Measurements from ENCODE around the gene SLA2. TPM values are rescaled to one million over a fixed set of nuclear protein-coding genes. Genes with fewer than 3 reads are reported as not detected.

SLA2 gene
- total RNA-seq, 2 experiments from 2014 or later, result 44.1 TPM

GRCh38 chr20:36670665-36671357, 24.8 kb upstream of the SLA2 start:
- DNase-seq, result no peak
- CTCF ChIA-PET, result no interaction called here
- Mint-ChIP-seq H3K9me3 (no peaks in the 10 kb centered on the region), H3K4me3 (no peak overlapping the region), H3K36me3 (ENCODE audit: low read depth) (no peaks in the 10 kb centered on the region), H3K4me1 (ENCODE audit: low read depth) (no peaks in the 10 kb centered on the region), H3K27me3 (ENCODE audit: low read depth) (no peaks in the 10 kb centered on the region), H3K27ac (no peak overlapping the region)
- intact Hi-C loops (cut with micrococcal nuclease), result no loop called here

- CTCF ChIA-PET, result interaction anchor here (0.6 to 1.6 kb wide), 10 partner anchors 57 to 529 kb away, joined by 3 to 5 read pairs (median 3); no protein-coding TSS in a partner anchor
- H3K4me3 Mint-ChIP-seq, result no peak overlapping the region
- intact Hi-C loops (cut with micrococcal nuclease), result no loop called here
- no peaks in the 10 kb centered on the region for H3K27me3 Mint-ChIP-seq (ENCODE audit: low read depth)
- DNase-seq, result no peak
- no peaks in the 10 kb centered on the region for H3K4me1 Mint-ChIP-seq (ENCODE audit: low read depth)
- H3K9me3 Mint-ChIP-seq, result no peaks in the 10 kb centered on the region
- H3K27ac Mint-ChIP-seq, result no peak overlapping the region
- H3K36me3 Mint-ChIP-seq (ENCODE audit: low read depth), result no peaks in the 10 kb centered on the region
These were observed 20.3 kb upstream of the SLA2 start for GRCh38 chr20:36666181-36666740.

GRCh38 chr20:36663031-36663430, 17.0 kb upstream of the SLA2 start:
- H3K4me1 Mint-ChIP-seq (ENCODE audit: low read depth), result peaks cover 11% of the 10 kb centered on the region
- no peaks in the 10 kb centered on the region for H3K27me3 Mint-ChIP-seq (ENCODE audit: low read depth)
- DNase-seq, result no peak
- no peaks in the 10 kb centered on the region for H3K9me3 Mint-ChIP-seq
- intact Hi-C loops (cut with micrococcal nuclease), result no loop called here
- no peak overlapping the region for H3K27ac Mint-ChIP-seq
- CTCF ChIA-PET, result no interaction called here
- no peaks in the 10 kb centered on the region for H3K36me3 Mint-ChIP-seq (ENCODE audit: low read depth)
- H3K4me3 Mint-ChIP-seq, result no peak overlapping the region

GRCh38 chr20:36658300-36658699, 12.3 kb upstream of the SLA2 start:
- CTCF ChIA-PET, result interaction anchor here (0.6 to 1.4 kb wide), 4 partner anchors 116 to 449 kb away, joined by 3 to 6 read pairs (median 4); partner anchors contain the start of gene DSN1
- H3K4me3 Mint-ChIP-seq, result no peak overlapping the region
- H3K36me3 Mint-ChIP-seq (ENCODE audit: low read depth), result peaks cover 8% of the 10 kb centered on the region
- no peak overlapping the region for H3K27ac Mint-ChIP-seq
- peaks cover 15% of the 10 kb centered on the region for H3K4me1 Mint-ChIP-seq (ENCODE audit: low read depth)
- peak; percentile 27 for DNase-seq
- H3K9me3 Mint-ChIP-seq, result no peaks in the 10 kb centered on the region
- no peaks in the 10 kb centered on the region for H3K27me3 Mint-ChIP-seq (ENCODE audit: low read depth)
- intact Hi-C loops (cut with micrococcal nuclease), result no loop called here

- no peaks in the 10 kb centered on the region for H3K9me3 Mint-ChIP-seq
- no peak for DNase-seq
These were observed 10.7 kb upstream of the SLA2 start for GRCh38 chr20:36656733-36657132.

GRCh38 chr20:36655004-36655403, 9.0 kb upstream of the SLA2 start:
- Mint-ChIP-seq H3K27me3 (ENCODE audit: low read depth) (no peaks in the 10 kb centered on the region), H3K4me3 (no peak overlapping the region), H3K4me1 (ENCODE audit: low read depth) (peaks cover 15% of the 10 kb centered on the region), H3K36me3 (ENCODE audit: low read depth) (peaks cover 11% of the 10 kb centered on the region), H3K27ac (no peak overlapping the region), H3K9me3 (no peaks in the 10 kb centered on the region)
- CTCF ChIA-PET, result interaction anchor here (0.9 to 1.6 kb wide), 2 partner anchors 119 to 232 kb away, joined by 3 to 4 read pairs; partner anchors contain the start of gene DSN1
- intact Hi-C loops (cut with micrococcal nuclease), result no loop called here
- no peak for DNase-seq

More at GRCh38 chr20:36656733-36657132, 10.7 kb upstream of the SLA2 start:
- intact Hi-C loops (cut with micrococcal nuclease), result no loop called here
- Mint-ChIP-seq H3K27me3 (ENCODE audit: low read depth) (no peaks in the 10 kb centered on the region), H3K27ac (no peak overlapping the region), H3K4me1 (ENCODE audit: low read depth) (peaks cover 15% of the 10 kb centered on the region), H3K36me3 (ENCODE audit: low read depth) (peaks cover 11% of the 10 kb centered on the region), H3K4me3 (no peak overlapping the region)
- CTCF ChIA-PET, result interaction anchor here (1.2 kb wide), 1 partner anchor 10 kb away, joined by 5 read pairs; no protein-coding TSS in a partner anchor

- peaks cover 15% of the 10 kb centered on the region for H3K4me1 Mint-ChIP-seq (ENCODE audit: low read depth)
- no peak overlapping the region for H3K4me3 Mint-ChIP-seq
- H3K9me3 Mint-ChIP-seq, result no peaks in the 10 kb centered on the region
- intact Hi-C loops (cut with micrococcal nuclease), result no loop called here
- CTCF ChIA-PET, result interaction anchor here (1.6 kb wide), 1 partner anchor 232 kb away, joined by 4 read pairs; no protein-coding TSS in a partner anchor
- no peak overlapping the region for H3K27ac Mint-ChIP-seq
- H3K27me3 Mint-ChIP-seq (ENCODE audit: low read depth), result no peaks in the 10 kb centered on the region
- no peak for DNase-seq
- H3K36me3 Mint-ChIP-seq (ENCODE audit: low read depth), result peaks cover 11% of the 10 kb centered on the region
These were observed 8.5 kb upstream of the SLA2 start for GRCh38 chr20:36654506-36654905.

- intact Hi-C loops (cut with micrococcal nuclease), result no loop called here
- Mint-ChIP-seq H3K36me3 (ENCODE audit: low read depth) (peaks cover 11% of the 10 kb centered on the region), H3K9me3 (no peaks in the 10 kb centered on the region), H3K27ac (no peak overlapping the region), H3K4me1 (ENCODE audit: low read depth) (peaks cover 8% of the 10 kb centered on the region), H3K4me3 (no peak overlapping the region), H3K27me3 (ENCODE audit: low read depth) (no peaks in the 10 kb centered on the region)
- no peak for DNase-seq
- CTCF ChIA-PET, result no interaction called here
These were observed 7.5 kb upstream of the SLA2 start for GRCh38 chr20:36653456-36653855.

- intact Hi-C loops (cut with micrococcal nuclease), result no loop called here
- H3K27ac Mint-ChIP-seq, result peak overlapping the region; percentile 98
- H3K36me3 Mint-ChIP-seq (ENCODE audit: low read depth), result peaks cover 18% of the 10 kb centered on the region
- CTCF ChIA-PET, result interaction anchor here (0.5 to 1.6 kb wide), 4 partner anchors 9 to 161 kb away, joined by 3 to 5 read pairs (median 4); partner anchors contain the start of gene NDRG3
- H3K4me3 Mint-ChIP-seq, result peak overlapping the region; percentile 32
- no peak for DNase-seq
- H3K27me3 Mint-ChIP-seq (ENCODE audit: low read depth), result no peaks in the 10 kb centered on the region
- H3K4me1 Mint-ChIP-seq (ENCODE audit: low read depth), result peaks cover 35% of the 10 kb centered on the region
- H3K9me3 Mint-ChIP-seq, result no peaks in the 10 kb centered on the region
These were observed 1.5 kb upstream of the SLA2 start for GRCh38 chr20:36647196-36648121.

GRCh38 chr20:36646678-36647077, 682 bp upstream of the SLA2 start:
- H3K27me3 Mint-ChIP-seq (ENCODE audit: low read depth), result no peaks in the 10 kb centered on the region
- intact Hi-C loops (cut with micrococcal nuclease), result no loop called here
- peak overlapping the region; percentile 98 for H3K27ac Mint-ChIP-seq
- H3K9me3 Mint-ChIP-seq, result no peaks in the 10 kb centered on the region
- H3K4me3 Mint-ChIP-seq, result peak overlapping the region; percentile 97
- DNase-seq, result no peak
- peaks cover 42% of the 10 kb centered on the region for H3K4me1 Mint-ChIP-seq (ENCODE audit: low read depth)
- CTCF ChIA-PET, result interaction anchor here (0.6 to 1.6 kb wide), 4 partner anchors 10 to 99 kb away, joined by 4 to 11 read pairs (median 6); partner anchors contain the start of genes NDRG3 and RAB5IF
- peaks cover 24% of the 10 kb centered on the region for H3K36me3 Mint-ChIP-seq (ENCODE audit: low read depth)

GRCh38 chr20:36645353-36645752, 643 bp downstream of the SLA2 start:
- CTCF ChIA-PET, result interaction anchor here (0.7 to 2.1 kb wide), 11 partner anchors 18 to 195 kb away, joined by 3 to 11 read pairs (median 5); partner anchors contain the start of gene RAB5IF
- peak overlapping the region; percentile 97 for H3K4me3 Mint-ChIP-seq
- intact Hi-C loops (cut with micrococcal nuclease), result loop anchor here (2.0 kb wide), 2 partner anchors 15 to 33 kb away; no protein-coding TSS in a partner anchor
- H3K36me3 Mint-ChIP-seq (ENCODE audit: low read depth), result peaks cover 28% of the 10 kb centered on the region
- no peaks in the 10 kb centered on the region for H3K9me3 Mint-ChIP-seq
- peaks cover 45% of the 10 kb centered on the region for H3K4me1 Mint-ChIP-seq (ENCODE audit: low read depth)
- no peaks in the 10 kb centered on the region for H3K27me3 Mint-ChIP-seq (ENCODE audit: low read depth)
- DNase-seq, result peak; percentile 33
- H3K27ac Mint-ChIP-seq, result peak overlapping the region; percentile 98

GRCh38 chr20:36644706-36645095, 1.3 kb downstream of the SLA2 start:
- Mint-ChIP-seq H3K27ac (peak overlapping the region; percentile 98), H3K9me3 (no peaks in the 10 kb centered on the region), H3K36me3 (ENCODE audit: low read depth) (peaks cover 32% of the 10 kb centered on the region), H3K4me3 (peak overlapping the region; percentile 97), H3K4me1 (ENCODE audit: low read depth) (peaks cover 45% of the 10 kb centered on the region), H3K27me3 (ENCODE audit: low read depth) (no peaks in the 10 kb centered on the region)
- DNase-seq, result peak; percentile 79
- CTCF ChIA-PET, result interaction anchor here (0.7 to 2.1 kb wide), 6 partner anchors 12 to 191 kb away, joined by 3 to 8 read pairs (median 4); no protein-coding TSS in a partner anchor
- intact Hi-C loops (cut with micrococcal nuclease), result loop anchor here (1.0 to 5.0 kb wide), 9 partner anchors 14 to 182 kb away; partner anchors contain the start of genes NDRG3, RAB5IF and TGIF2

All from activated naive CD4-positive, alpha-beta T cell treated with anti-CD3 and anti-CD28 coated beads for 36 hours (primary cell).